ENCODE measurements around the gene GCNA.

- TF ChIP-seq MYC (IDR thresholded peaks at IDR 0.05; ENCODE audit: borderline replicate concordance, low read length) (no peak), HEYL (CRISPR knock-in tag; IDR thresholded peaks at IDR 0.05) (no peak), RAD21 (conservative IDR thresholded peaks at IDR 0.05 in 1 of 2, IDR thresholded peaks at IDR 0.05 in 1 of 2) (no peak), MAZ (IDR thresholded peaks at IDR 0.05; ENCODE audit: borderline replicate concordance, low read depth, low read length) (no peak), CBX8 (IDR thresholded peaks at IDR 0.05) (no peak), CEBPB (IDR thresholded peaks at IDR 0.05) (no peak), POLR2A (IDR thresholded peaks at IDR 0.05; ENCODE audit: low read length) (no peak), RARB (CRISPR knock-in tag; IDR thresholded peaks at IDR 0.05) (no peak), SMC3 (IDR thresholded peaks at IDR 0.05) (no peak)
- TF ChIP-seq, protein P1, sequence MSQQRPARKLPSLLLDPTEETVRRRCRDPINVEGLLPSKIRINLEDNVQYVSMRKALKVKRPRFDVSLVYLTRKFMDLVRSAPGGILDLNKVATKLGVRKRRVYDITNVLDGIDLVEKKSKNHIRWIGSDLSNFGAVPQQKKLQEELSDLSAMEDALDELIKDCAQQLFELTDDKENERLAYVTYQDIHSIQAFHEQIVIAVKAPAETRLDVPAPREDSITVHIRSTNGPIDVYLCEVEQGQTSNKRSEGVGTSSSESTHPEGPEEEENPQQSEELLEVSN (IDR thresholded peaks at IDR 0.05; ENCODE audit: borderline replicate concordance, low read depth): no peak
- TF ChIP-seq, protein P2, sequence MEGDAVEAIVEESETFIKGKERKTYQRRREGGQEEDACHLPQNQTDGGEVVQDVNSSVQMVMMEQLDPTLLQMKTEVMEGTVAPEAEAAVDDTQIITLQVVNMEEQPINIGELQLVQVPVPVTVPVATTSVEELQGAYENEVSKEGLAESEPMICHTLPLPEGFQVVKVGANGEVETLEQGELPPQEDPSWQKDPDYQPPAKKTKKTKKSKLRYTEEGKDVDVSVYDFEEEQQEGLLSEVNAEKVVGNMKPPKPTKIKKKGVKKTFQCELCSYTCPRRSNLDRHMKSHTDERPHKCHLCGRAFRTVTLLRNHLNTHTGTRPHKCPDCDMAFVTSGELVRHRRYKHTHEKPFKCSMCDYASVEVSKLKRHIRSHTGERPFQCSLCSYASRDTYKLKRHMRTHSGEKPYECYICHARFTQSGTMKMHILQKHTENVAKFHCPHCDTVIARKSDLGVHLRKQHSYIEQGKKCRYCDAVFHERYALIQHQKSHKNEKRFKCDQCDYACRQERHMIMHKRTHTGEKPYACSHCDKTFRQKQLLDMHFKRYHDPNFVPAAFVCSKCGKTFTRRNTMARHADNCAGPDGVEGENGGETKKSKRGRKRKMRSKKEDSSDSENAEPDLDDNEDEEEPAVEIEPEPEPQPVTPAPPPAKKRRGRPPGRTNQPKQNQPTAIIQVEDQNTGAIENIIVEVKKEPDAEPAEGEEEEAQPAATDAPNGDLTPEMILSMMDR (IDR thresholded peaks at IDR 0.05): no peak
- TF ChIP-seq, protein P3, sequence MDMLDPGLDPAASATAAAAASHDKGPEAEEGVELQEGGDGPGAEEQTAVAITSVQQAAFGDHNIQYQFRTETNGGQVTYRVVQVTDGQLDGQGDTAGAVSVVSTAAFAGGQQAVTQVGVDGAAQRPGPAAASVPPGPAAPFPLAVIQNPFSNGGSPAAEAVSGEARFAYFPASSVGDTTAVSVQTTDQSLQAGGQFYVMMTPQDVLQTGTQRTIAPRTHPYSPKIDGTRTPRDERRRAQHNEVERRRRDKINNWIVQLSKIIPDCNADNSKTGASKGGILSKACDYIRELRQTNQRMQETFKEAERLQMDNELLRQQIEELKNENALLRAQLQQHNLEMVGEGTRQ (IDR thresholded peaks at IDR 0.05): no peak
Measured at GRCh38 chrX:71659959-71660358, 81.7 kb downstream of the GCNA start.
